B cell (primary cell): ENCODE data around the gene CPO.

Source experiments
- CTCF ChIP-seq: fragments of 200-600 bp; IDR thresholded peaks from one replicate; pipeline ENCODE4 v1.8.0; 2022; ENCODE audit warnings: antibody characterized with exemption, mild to moderate bottlenecking
- EZH2 ChIP-seq: IDR thresholded peaks from 2 replicates; pipeline ENCODE4 v1.6.1; 2012; ENCODE audit warnings: borderline replicate concordance, low read depth, mild to moderate bottlenecking, moderate library complexity, low read length; ENCODE audit not compliant: insufficient read depth, poor library complexity, severe bottlenecking

- TF ChIP-seq EZH2 (no peak), CTCF (no peak)
Observed at GRCh38 chr2:206920310-206920709, 19.0 kb upstream of the CPO start.
